GM11168 (cell line): ENCODE measurements around the gene MGST2.

Experiments used
- in situ Hi-C: fragments of 300-500 bp; cut with MboI; formaldehyde crosslinking; loops from one replicate; pipeline ENCODE4 v1.12.0; 2022; ENCODE audit warnings: low sequenced_read_pairs; ENCODE audit not compliant: unreplicated experiment

MGST2 gene

DNA sequence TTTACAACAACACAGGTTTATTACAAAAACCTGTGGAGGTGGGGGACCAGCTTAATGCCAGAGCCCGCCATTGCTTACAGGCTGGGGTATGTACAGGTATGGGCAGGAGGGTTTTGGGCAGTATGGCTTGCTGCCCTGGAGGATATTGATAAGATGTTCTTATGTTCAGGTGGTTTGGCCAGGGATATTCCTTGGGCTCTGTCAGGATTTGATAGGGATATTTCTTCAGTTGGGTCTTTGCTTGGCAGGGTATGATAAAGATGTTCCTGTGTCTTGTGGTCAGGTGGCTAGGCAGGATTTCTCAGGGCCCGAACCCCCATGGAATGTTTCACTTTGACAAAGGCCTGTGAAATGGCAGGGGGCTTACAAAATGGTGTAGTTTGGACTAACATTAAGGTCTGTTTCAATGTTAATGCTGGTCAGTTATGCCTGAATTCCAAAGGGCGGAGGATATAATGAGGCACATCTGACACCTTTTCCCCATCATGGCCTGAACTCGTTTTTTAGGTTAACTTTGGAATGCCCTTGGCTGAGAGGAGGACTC lies 3.1 kb downstream of the MGST2 start:
- in situ Hi-C loops = no loop called here

DNA sequence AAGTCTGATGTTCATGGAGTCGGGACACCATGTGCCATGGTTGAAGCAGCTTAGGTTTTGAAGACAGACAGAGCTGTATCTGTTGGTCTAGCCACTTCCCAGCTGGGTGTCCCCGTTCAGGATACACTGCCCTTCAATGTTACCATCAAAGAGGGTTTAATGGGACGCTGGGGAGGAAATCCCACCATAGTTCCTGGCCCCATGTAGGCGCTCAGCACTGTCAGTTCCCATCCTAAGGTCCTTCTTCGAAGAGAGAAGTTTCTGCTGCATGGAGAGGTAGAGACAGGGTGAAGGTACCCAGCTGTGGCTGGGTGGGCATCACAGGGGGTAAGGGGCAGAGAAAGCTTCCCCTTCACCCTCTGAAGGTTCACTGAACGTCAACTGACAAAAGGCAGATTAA lies 3.7 kb downstream of the MGST2 start:
- in situ Hi-C loops = no loop called here

DNA sequence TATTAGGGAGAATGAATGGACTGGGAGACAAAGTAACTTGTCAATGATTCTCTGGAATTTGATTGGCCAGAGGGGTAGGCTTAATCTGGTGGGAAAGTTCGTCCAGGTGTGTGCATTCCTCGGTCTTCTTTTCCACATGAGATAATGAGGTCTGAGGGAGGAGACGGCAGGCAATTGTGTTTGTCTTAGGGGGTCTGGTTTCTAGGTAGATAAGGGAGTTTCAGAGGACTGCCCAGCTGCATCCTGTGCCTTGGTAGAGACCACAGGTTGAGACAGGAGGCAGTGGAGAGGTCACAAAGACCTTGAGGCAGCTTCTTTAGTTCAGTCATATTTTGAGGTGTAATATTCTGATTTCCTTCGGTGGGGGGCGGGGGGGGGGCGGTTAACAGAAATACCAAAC lies 4.3 kb downstream of the MGST2 start:
- in situ Hi-C loops = no loop called here

DNA sequence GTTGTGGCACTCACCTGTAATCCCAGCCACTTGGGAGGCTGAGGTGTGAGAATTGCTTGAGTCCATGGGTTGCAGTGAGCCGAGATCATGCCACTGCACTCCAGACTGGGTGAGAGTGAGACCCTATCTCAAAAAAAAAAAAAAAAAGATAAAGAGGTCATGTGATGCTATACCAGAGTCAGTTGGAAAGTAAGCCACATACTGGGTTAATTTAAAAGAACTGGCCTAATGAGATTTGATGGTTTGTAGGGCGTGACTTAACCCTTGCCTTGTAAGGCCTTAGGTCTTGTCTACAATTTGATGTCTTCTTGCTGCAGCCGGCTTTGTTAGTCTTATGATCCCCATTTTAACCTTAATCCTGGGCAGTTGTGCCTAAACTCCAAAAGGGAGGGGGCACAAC lies 5.2 kb downstream of the MGST2 start:
- in situ Hi-C loops = no loop called here

DNA sequence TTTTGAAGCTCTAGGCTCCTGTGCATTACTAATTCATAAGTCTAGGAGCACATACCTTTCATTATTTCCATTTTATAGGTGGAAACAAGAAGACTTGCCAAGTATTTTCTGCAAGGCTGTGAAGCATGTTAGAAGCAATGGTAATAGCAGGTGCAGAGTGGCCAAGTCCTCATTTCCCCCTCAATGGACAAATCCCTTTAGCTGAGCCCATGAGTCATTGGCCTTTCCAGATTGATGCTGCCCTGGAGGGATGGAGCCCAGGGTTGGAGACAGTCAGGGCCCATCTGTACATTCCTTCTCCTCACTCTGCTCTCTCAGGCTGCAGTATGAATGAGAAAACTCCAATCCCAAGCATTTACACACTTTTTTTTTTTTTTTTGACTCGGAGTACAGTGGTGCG lies 6.6 kb downstream of the MGST2 start:
- in situ Hi-C loops = no loop called here

DNA sequence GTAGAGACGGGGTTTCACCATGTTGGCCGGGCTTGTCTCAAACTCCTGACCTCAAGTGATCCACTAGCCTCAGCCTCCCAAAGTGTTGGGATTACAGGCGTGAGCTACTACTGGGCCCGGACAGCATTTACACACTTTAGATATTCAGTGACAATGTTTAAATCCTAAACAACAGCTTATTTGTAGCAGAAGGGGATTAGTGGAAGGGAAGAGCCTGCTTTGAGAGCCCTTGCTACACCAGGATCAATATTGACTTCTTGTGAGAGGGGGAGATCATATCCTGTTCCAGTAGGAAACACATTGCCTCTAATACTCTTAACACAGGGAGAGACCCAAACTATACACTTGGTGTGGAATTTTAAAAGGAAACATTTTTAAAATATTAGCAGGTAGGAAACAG lies 7.1 kb downstream of the MGST2 start:
- in situ Hi-C loops = no loop called here

DNA sequence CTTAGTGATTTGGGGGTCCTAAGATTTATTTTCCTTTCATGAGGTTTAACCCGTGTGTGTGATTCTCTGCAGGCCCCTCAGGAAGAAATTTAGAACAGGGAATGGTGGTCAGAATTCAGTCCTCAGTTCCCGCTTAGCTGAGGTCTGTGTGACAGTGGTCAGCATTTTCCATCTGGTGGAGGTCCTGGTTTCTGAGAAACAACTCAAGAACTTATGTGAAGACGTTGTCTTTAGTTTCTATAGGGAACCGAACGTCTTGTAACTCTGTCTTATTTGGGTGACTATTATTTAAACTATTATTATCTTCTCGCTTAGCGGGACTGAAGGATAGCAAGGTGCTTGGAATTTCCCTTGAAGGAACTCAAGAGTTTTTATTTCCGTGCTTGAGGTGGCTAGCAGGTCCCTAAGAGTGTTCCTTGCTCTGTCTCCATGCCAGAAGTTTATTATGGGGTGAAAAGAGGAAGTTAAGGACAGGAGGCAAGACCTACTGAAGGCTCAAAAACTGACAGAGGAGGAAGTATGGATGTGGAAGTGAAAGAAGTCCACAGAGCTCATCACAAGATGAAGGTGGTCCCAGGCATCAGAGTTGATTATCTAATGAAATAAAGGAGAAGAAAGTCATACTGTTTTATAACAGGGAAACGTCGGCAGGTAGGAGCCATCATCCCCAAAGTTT lies 9.4 kb downstream of the MGST2 start:
- in situ Hi-C loops = no loop called here

DNA sequence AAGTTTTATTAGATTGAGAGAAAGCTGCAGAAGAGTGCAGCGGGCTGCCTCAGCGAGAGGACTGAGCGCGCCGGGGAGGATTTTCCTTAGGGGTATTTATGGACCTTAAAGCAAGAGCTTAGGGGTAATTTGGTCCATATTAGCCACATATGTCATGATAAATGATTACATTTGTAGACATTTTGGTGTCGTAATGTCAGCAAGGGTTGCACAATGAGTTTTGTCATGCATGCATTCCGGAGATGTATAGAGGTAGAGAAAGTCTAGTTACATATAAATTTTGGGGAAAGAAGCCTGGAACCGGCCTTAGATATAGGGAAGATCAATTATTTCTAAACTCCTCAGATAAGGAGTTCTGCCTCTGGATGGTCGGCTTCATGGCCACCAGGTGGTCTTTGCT lies 10.0 kb downstream of the MGST2 start:
- in situ Hi-C loops = no loop called here

DNA sequence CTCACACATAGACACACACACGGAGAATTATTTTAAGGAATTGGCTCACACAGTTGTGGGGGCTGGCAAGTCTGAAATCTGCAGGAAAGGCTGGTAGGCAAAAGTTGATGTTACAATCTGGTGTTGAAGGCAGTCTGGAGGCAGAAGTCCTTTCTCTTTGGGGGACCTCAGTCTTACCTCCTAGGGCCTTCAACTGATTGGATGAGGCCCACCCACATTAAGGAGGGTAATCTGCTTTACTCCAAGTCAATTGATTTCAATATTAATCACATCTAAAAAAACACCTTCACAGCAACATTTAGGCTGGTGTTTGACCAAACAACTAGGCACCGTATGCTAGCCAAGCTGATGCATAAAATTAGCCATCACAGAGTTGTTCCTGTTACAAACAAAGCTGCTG lies 10.7 kb downstream of the MGST2 start:
- in situ Hi-C loops = no loop called here

DNA sequence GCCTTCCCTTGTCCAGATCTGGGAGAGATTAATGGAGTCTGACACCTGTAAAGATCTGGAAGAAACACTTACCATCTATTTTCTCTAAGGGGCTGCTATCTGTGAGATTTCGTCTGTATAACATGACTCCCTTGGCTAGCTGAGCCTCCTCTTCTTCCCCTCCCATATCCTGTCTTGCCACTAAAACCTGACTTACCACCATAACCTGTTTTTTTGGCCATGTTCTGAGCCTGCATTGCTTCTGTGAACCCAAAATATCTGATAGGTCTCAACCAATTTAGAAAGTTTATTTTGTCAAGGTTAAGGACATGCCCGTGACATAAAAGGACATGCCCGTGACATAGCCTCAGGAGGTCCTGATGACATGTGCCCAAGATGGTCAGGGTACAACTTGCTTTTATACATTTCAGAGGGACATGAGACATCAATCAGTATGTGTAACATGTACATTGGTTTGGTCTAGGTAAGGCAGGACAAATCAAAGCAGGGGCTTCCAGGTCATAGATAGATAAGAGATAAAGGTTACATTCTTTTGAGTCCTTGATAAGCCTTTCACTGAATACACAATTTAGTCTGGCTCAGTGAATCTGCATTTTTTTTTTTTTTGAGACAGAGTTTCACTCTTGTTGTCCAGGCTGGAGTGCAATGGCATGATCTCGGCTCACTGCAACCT lies 11.4 kb downstream of the MGST2 start:
- in situ Hi-C loops = no loop called here

DNA sequence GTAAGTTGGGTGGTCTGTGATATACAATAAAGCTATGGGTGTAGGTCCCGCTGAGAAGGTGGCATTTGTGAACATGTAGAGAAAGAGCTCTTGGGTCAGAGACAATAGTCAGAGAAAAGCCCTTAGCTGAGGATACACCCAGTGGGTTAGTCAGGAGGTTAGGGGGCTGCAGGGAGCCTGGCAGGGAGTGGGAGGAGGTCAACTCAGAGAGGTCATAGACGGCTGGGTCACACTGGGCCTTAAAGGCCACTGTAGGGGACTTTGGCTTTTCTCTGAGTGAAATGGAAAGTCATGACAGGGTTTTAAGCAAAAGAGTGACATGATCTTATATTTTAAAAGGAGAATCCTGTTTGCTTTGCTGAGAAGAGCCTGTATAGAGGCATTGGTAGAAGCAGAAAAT lies 16.7 kb downstream of the MGST2 start:
- in situ Hi-C loops = no loop called here

DNA sequence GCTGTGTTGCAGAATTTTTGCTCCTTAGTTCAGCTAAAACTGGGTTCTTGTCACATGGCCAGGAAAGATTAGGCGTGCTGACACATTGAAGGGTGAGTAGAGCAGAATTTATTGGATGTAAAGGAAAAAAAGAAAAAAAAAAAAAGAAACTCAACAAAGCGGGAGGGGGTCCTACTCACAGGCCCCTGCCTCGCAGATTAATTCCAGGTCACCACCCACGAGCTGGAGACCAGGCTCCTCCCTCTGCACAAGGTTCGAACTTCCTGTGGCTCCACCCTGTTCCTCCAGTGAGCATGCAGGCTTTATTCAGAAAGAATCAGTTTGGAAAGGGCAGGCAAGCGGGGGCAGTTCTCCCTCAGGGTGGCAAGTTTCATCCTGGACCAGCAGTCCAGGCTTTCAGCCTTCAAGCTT lies 17.1 kb downstream of the MGST2 start:
- in situ Hi-C loops = no loop called here

DNA sequence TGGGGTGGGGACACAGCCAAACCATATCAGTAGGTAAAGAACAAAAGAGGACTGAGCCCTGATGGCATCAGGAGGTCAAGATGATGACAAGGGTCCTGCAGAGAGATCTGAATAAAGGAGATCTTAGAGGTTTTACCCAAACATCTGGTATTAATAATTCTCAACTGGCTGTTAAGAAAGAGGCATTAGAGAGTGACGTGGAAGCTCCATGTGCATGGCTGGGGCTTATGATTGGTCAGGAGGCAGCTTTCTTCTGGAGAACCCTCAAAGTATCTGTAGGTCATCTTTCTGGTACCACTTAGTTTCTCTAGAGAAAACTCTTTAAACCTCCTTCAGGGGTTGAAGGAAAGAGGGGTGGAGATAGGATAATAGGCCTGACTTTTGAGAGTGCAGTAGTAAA lies 18.7 kb downstream of the MGST2 start:
- in situ Hi-C loops = no loop called here

DNA sequence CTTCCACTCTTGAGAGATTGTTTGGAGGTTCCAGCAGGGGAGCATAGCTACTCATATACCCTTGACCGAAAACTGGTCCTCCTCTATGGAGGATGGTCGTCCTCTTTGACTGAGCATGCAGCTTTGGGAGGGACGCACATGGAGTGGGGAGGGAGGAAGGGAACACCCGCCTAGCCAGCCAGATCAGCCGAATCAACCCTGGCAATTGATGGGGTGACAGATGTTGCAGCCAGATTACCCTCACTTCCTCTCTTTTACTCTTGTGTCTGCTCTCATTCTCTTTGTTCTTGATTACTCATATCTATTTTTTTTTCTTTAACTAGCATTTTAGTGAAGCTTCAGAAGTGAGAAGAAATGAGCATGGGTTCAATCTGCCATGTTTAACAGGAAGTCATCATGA lies 19.6 kb downstream of the MGST2 start:
- in situ Hi-C loops = no loop called here

DNA sequence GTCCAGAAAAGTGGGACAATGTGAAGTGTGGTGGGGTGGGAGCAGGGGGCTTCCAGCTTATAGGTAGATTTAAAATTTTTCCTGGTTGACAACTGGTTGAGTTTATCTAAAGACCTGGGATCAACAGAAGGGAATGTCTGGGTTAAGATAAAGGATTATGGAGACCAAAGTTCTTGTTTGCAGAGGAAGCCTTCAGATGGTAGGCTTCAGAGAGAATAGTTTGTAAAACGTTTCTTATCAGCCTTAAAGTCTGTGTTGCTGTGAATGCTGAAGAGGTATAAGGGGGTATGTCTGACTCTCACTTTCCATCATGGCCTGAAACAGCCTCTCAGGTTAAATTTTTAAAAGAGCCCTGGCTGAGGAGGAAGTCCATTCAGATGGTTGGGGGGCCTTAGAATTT lies 20.5 kb downstream of the MGST2 start:
- in situ Hi-C loops = no loop called here

DNA sequence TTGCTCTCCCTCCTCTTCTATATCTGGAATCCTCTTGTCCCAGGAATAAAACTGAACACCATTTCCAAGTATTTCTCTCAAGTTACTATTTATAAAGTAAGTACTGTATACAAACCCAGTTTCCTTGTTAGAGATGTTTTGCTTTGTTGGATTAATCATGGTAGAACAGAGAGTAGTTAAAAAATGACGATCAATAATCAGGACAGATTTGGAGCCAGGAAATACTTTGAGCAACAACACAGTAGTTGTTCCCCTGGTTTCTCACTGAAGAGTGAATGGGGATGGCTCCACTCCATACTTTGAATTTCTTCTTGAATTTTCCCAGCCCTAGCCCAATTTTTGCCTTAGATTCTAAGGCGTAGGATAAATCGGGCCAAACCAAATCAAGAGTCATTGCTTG lies 21.4 kb downstream of the MGST2 start:
- in situ Hi-C loops = no loop called here

DNA sequence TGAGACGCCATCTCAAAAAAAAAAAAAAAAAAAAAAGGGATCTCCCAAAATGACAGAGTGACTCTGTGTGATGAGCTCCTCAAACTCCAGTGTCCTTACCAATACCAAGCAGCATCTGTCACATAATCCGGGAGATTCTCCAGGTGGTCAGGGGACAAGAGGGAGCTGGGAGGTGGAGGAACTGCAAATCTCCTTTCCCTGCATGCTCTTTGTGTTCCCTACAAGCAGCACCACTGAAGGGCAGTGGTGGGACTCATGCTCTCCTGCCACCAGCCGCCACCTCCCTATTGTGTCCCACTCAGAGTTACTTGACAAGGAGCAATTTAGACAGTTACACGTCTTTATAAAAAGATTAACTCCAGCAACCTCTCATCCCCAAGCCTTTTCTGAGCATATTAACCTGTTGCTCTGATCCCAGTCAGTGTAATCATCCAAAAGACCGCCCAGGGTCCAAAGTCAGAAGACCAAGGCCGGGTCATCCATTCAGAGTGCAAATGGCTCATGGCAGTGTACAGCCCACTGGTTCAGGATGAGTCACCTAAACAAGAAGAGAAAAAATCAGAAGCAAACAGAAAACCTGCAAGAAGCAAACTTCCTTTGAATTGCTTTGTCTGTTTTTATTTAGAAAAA lies 23.6 kb downstream of the MGST2 start:
- in situ Hi-C loops = no loop called here

DNA sequence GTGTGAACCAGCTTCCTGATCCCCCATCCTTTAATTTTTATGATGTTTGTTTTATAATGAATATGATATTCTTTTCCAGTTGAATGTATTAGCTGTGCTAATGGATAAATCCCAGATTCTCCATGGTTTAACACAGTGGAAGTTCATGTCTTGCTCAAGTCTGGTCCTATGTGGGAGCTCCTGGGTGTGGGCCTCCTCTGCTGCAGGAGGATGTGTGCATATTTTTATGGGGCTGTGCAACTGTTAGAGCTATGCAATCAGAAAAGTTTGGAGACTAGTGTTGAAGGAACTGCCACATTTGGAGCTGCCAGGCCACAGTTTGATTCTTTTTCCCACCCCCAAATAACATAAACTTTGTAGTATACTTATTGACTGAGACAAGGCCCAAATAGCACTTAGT lies 24.8 kb downstream of the MGST2 start:
- in situ Hi-C loops = no loop called here

DNA sequence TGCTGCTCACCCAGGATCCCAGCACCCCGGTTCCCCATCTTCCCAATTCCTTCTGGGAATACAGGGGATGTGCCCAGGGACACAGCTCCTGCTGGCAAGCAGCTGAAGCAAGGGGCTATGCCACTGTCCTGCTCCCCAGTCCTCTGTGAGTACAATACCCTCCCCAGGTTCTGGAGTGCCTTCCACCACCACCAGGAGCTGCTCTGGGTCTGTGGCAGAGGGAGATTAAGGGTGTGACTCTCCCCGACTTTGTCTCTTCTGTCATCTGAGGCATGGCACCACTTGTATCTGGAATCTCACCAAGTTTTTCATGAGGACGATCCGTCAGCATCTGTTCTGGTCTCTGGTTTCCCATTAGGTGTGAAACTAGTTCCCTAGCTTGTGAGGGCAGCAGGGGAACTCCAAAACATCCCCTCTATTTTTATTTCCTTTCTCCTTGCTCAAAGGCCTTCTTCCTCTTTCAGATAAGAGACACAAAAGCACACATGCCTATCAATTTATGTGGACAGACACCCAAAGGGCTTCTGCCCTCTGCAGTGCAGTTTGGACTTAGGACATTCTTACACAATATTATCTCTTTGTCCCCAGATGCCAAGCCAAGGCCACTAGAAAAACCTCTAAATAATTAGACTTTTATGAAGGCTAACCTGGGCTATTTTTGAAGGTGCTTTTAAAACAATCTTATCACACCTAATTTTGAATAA lies 26.8 kb downstream of the MGST2 start:
- in situ Hi-C loops = no loop called here

DNA sequence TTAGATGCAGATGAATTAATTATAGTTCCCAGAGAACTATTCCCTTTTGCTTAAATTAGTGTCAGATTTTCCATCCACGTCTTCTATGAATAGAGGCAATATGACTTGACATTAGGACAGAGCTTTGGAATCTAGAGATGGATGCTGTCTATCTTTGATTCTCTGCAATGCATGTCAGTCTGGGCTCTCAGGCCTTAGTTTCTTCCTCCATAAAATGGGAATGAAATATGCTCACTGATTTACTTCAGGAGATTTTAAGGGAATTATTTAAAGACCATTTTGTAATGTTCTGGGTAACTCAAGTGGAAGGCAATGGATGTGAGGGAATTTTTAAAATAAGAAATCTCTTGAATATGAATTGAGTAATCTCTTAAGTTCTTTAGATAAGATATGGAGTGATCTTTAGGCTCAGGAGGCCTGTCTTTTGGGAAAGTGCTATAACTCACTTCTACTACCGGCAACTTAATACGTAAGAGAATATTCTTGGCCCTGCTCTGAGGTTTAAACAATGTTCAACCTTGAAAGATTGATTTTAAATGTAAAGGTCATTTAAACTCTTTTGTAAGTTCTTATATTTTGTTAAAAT lies 29.0 kb downstream of the MGST2 start:
- in situ Hi-C loops = no loop called here

DNA sequence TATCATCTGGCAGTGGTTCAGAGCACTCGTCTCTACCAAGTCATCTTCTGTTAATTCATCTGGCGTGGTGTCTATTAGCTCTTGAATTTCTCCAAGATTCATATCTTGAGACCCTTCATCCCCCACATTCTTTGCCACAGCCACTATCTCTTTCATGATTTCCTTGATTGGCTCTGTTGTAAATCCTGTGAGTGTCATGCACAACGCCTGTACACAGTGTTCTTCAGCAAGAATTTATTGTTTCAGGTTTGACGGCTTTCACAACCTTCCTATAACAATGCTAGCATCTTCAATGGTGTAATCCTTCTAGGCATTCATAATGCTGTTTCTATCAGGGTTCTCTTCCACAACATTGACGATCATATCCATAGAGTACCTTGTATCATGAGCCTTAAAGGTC lies 30.9 kb downstream of the MGST2 start:
- in situ Hi-C loops = no loop called here
